Measurements from ENCODE around the gene OSBPL2.

- TF ChIP-seq NELFE (IDR thresholded peaks at IDR 0.05; ENCODE audit: insufficient read depth, insufficient read length) (no peak), ZNF165 (CRISPR knock-in tag; IDR thresholded peaks at IDR 0.05; ENCODE audit: borderline replicate concordance) (no peak), SRSF1 (IDR thresholded peaks at IDR 0.05; ENCODE audit: low read depth, low read length) (no peak), ELF4 (CRISPR knock-in tag; IDR thresholded peaks at IDR 0.05) (no peak), TCF7L2 (IDR thresholded peaks at IDR 0.05; ENCODE audit: low read depth, low read length) (no peak), FOXM1 (IDR thresholded peaks at IDR 0.05; ENCODE audit: low read depth) (no peak), FOXM1 (CRISPR knock-in tag; IDR thresholded peaks at IDR 0.05; ENCODE audit: low read depth) (no peak), PPARD (CRISPR knock-in tag; IDR thresholded peaks at IDR 0.05) (no peak), CHD1 (IDR thresholded peaks at IDR 0.05; ENCODE audit: low read length) (no peak), ZNF512 (tag; IDR thresholded peaks at IDR 0.05) (no peak), ZNF140 (CRISPR knock-in tag; IDR thresholded peaks at IDR 0.05) (no peak), EZH2 (IDR thresholded peaks at IDR 0.05; ENCODE audit: borderline replicate concordance, low read depth, low read length) (no peak), SP1 (CRISPR knock-in tag; IDR thresholded peaks at IDR 0.05) (no peak)
- TF ChIP-seq, protein P1, sequence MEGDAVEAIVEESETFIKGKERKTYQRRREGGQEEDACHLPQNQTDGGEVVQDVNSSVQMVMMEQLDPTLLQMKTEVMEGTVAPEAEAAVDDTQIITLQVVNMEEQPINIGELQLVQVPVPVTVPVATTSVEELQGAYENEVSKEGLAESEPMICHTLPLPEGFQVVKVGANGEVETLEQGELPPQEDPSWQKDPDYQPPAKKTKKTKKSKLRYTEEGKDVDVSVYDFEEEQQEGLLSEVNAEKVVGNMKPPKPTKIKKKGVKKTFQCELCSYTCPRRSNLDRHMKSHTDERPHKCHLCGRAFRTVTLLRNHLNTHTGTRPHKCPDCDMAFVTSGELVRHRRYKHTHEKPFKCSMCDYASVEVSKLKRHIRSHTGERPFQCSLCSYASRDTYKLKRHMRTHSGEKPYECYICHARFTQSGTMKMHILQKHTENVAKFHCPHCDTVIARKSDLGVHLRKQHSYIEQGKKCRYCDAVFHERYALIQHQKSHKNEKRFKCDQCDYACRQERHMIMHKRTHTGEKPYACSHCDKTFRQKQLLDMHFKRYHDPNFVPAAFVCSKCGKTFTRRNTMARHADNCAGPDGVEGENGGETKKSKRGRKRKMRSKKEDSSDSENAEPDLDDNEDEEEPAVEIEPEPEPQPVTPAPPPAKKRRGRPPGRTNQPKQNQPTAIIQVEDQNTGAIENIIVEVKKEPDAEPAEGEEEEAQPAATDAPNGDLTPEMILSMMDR (IDR thresholded peaks at IDR 0.05 in 2 of 3, conservative IDR thresholded peaks at IDR 0.05 in 1 of 3; ENCODE audit: insufficient read depth in 2 of 3, low read depth in 1 of 3, low read length in 3 of 3): no peak
- TF ChIP-seq, protein P2, sequence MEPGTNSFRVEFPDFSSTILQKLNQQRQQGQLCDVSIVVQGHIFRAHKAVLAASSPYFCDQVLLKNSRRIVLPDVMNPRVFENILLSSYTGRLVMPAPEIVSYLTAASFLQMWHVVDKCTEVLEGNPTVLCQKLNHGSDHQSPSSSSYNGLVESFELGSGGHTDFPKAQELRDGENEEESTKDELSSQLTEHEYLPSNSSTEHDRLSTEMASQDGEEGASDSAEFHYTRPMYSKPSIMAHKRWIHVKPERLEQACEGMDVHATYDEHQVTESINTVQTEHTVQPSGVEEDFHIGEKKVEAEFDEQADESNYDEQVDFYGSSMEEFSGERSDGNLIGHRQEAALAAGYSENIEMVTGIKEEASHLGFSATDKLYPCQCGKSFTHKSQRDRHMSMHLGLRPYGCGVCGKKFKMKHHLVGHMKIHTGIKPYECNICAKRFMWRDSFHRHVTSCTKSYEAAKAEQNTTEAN (CRISPR knock-in tag; IDR thresholded peaks at IDR 0.05): no peak
Measured at GRCh38 chr20:62220666-62221568, 17.4 kb upstream of the OSBPL2 start.

Data from K562 (cell line).